Brain microvascular endothelial cell (primary cell): ENCODE data around the gene VWC2L.

Experiments used
- DNase-seq: peaks from one replicate; pipeline ENCODE4 v3.0.0-alpha.2; 2020
- H3K27ac ChIP-seq: fragments of 250-450 bp; sonication (Bioruptor Pico); 2 replicates; pipeline ENCODE4 v1.5.1; 2020; ENCODE audit warnings: mild to moderate bottlenecking, moderate library complexity
- H3K27me3 ChIP-seq: fragments of 250-450 bp; sonication (Bioruptor Pico); replicated peaks from 2 replicates; pipeline ENCODE4 v1.5.1; 2020; ENCODE audit warnings: mild to moderate bottlenecking
- H3K36me3 ChIP-seq: fragments of 250-450 bp; sonication (Bioruptor Pico); replicated peaks from 2 replicates; pipeline ENCODE4 v1.5.1; 2020; ENCODE audit warnings: mild to moderate bottlenecking
- H3K4me3 ChIP-seq: 2 replicates; pipeline ENCODE4 v1.5.1; 2011; ENCODE audit warnings: low read depth, mild to moderate bottlenecking, control low read depth, low read length, moderate library complexity
- in situ Hi-C: cut with HindIII; loops from 2 replicates; pipeline ENCODE4 v1.10.0; 2017; ENCODE audit warnings: low sequenced_read_pairs, low pct_ligation_motif_present
- TF ChIP-seq, protein P1 (sequence below): IDR thresholded peaks from 2 replicates; pipeline ENCODE4 v1.5.1; 2011; ENCODE audit warnings: low read depth, mild to moderate bottlenecking, moderate library complexity, low read length, control low read depth, inconsistent platforms; ENCODE audit errors: missing control alignments

VWC2L gene

GRCh38 chr2:214577769-214578168 lies 166.9 kb downstream of the VWC2L start:
- in situ Hi-C loops, result no loop called here
- Histone ChIP-seq H3K36me3 (no peaks in the 10 kb centered on the region), H3K4me3 (no peak overlapping the region), H3K27ac (no peak overlapping the region), H3K27me3 (no peaks in the 10 kb centered on the region)
- TF ChIP-seq, protein P1, sequence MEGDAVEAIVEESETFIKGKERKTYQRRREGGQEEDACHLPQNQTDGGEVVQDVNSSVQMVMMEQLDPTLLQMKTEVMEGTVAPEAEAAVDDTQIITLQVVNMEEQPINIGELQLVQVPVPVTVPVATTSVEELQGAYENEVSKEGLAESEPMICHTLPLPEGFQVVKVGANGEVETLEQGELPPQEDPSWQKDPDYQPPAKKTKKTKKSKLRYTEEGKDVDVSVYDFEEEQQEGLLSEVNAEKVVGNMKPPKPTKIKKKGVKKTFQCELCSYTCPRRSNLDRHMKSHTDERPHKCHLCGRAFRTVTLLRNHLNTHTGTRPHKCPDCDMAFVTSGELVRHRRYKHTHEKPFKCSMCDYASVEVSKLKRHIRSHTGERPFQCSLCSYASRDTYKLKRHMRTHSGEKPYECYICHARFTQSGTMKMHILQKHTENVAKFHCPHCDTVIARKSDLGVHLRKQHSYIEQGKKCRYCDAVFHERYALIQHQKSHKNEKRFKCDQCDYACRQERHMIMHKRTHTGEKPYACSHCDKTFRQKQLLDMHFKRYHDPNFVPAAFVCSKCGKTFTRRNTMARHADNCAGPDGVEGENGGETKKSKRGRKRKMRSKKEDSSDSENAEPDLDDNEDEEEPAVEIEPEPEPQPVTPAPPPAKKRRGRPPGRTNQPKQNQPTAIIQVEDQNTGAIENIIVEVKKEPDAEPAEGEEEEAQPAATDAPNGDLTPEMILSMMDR, result no peak
- peak; percentile 25 for DNase-seq

DNA sequence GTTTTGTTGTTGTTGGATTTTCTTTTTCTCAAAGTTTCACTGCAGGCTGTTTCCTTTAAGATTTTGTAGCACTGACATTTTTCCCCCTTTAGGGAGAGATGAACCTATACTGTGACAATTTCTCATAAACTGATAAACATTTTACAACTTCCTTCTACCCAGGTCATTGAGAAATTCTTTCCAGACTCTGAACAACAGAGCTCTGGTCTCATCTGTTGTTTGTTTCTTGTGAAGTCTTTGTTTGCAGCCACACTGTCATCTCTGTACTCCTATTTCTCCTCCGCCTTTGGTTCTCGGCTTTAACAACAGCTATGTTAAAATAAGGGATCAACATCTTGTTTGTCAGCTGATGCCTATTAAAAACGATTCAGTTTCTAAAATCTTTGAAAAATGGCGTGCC lies 167.6 kb downstream of the VWC2L start:
- Histone ChIP-seq H3K36me3 (no peaks in the 10 kb centered on the region), H3K27me3 (no peaks in the 10 kb centered on the region), H3K27ac (no peak overlapping the region), H3K4me3 (no peak overlapping the region)
- TF ChIP-seq, protein P1, result no peak
- DNase-seq, result no peak
- in situ Hi-C loops, result no loop called here

DNA sequence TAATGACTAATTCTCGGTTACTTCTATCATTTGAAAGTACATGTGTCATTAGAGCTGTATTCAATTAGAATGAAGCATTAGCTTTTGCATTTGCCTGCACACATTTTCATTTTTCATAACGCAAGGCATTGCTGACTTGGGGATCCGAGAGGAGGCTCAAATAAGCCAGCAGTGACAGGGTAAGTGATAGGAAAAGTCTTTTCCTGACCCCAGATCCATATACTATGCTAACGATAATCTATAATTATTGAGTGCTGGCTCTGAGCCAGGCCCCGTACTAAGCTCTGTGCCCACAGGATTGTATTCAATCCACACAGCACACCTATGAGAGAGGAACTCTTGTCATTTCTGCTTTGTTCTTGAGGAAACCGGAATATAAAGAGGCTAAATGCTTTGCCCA lies 168.2 kb downstream of the VWC2L start:
- Histone ChIP-seq H3K4me3 (no peak overlapping the region), H3K36me3 (no peaks in the 10 kb centered on the region), H3K27ac (no peak overlapping the region), H3K27me3 (no peaks in the 10 kb centered on the region)
- DNase-seq, result no peak
- TF ChIP-seq, protein P1, result no peak
- in situ Hi-C loops, result no loop called here

- Histone ChIP-seq H3K27me3 (no peaks in the 10 kb centered on the region), H3K4me3 (no peak overlapping the region), H3K36me3 (no peaks in the 10 kb centered on the region), H3K27ac (no peak overlapping the region)
- in situ Hi-C loops, result no loop called here
- no peak for DNase-seq
- TF ChIP-seq, protein P1, result peak; percentile 58
Observed at GRCh38 chr2:214587442-214587841, 176.6 kb downstream of the VWC2L start.

DNA sequence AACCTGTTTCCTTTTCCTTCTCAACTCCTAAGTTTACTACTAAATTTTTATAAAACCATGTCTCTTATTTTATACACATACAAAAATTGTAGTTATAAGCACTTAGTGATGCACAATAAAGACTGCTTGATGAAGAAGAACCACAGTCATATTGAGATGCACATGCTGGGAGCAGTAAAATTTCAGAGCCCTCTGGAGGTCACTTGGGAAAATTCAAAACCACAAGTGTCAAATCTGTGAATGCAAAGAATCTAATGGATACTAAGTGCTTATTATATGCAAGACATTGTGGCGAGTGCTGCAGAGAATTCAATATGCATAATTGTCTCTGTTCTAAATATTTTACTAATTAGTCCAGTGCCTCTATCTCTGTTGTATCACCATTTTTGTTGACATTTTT lies 180.5 kb downstream of the VWC2L start:
- TF ChIP-seq, protein P1, result peak; percentile 40
- Histone ChIP-seq H3K4me3 (no peak overlapping the region), H3K36me3 (no peaks in the 10 kb centered on the region), H3K27ac (no peak overlapping the region), H3K27me3 (no peaks in the 10 kb centered on the region)
- in situ Hi-C loops, result no loop called here
- DNase-seq, result peak; percentile 4

DNA sequence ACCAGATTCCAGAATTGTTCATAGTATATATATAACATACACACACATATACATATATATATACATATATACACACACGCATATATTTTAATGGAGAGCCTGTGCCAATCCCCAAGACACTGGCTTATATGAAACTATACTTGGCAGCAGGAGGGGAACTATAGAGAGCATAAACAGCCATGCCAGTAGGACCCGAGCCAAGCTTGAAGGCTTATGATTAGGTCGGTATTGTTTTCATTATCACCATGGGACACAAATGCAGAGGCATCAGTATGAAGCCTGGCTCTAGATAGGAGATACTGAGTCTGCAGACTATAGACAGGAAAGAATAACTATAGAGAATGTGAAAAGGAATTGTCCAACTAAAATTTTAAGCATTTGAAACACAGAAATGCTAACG lies 181.2 kb downstream of the VWC2L start:
- TF ChIP-seq, protein P1, result no peak
- H3K27me3 ChIP-seq, result no peaks in the 10 kb centered on the region
- no peak for DNase-seq
- no peaks in the 10 kb centered on the region for H3K36me3 ChIP-seq
- in situ Hi-C loops, result no loop called here
- H3K27ac ChIP-seq, result no peak overlapping the region
- no peak overlapping the region for H3K4me3 ChIP-seq
